Activated naive CD8-positive, alpha-beta T cell treated with anti-CD3 and anti-CD28 coated beads, Interleukin-2, amount 50 U/mL, for 24 hours (primary cell): ENCODE data around the gene LDLRAD3.

Experiments used
- ATAC-seq: fragments of 150-1000 bp; cut with Tn5 transposase; one replicate; pipeline ENCODE4 v1.10.0; 2021
- DNase-seq: peaks from one replicate; pipeline ENCODE4 v3.0.0; 2021
- H3K27ac Mint-ChIP-seq: one replicate; pipeline ENCODE4 v1.8.0; 2021; ENCODE audit warnings: mild to moderate bottlenecking, mixed read lengths
- H3K27me3 Mint-ChIP-seq: one replicate; pipeline ENCODE4 v1.8.0; 2021; ENCODE audit warnings: mixed read lengths
- H3K36me3 Mint-ChIP-seq: one replicate; pipeline ENCODE4 v1.8.0; 2021; ENCODE audit warnings: low read depth, mixed read lengths
- H3K4me1 Mint-ChIP-seq: one replicate; pipeline ENCODE4 v1.8.0; 2021; ENCODE audit warnings: mixed read lengths
- H3K4me3 Mint-ChIP-seq: one replicate; pipeline ENCODE4 v1.8.0; 2021; ENCODE audit warnings: mild to moderate bottlenecking, moderate library complexity, mixed read lengths
- H3K9me3 Mint-ChIP-seq: one replicate; pipeline ENCODE4 v1.8.0; 2021; ENCODE audit warnings: mixed read lengths

Gene LDLRAD3

DNA sequence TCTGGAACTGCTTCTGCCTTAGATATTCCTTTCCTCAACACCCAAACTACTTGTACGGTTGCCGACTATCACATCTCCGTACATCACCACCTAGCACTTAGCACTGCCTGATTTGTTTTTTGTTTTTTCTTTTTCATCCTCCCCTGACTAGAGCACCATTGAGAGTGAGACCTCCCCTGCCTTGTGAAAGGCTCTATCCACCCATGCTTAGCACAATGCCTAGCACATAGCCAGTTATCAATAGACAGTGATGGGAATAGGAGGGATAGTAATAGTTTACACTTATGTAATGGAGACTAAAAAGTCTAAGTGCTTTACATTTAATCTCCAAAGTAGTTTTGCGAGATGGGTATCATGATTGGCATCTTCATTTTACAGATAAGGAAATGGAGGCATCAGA, 115.8 kb downstream of the LDLRAD3 start:
- Mint-ChIP-seq H3K27me3 (peaks cover 11% of the 10 kb centered on the region), H3K27ac (no peak overlapping the region), H3K36me3 (no peaks in the 10 kb centered on the region), H3K4me1 (no peaks in the 10 kb centered on the region), H3K9me3 (peaks cover 11% of the 10 kb centered on the region), H3K4me3 (no peak overlapping the region)
- no peak for DNase-seq
- no peak for ATAC-seq

DNA sequence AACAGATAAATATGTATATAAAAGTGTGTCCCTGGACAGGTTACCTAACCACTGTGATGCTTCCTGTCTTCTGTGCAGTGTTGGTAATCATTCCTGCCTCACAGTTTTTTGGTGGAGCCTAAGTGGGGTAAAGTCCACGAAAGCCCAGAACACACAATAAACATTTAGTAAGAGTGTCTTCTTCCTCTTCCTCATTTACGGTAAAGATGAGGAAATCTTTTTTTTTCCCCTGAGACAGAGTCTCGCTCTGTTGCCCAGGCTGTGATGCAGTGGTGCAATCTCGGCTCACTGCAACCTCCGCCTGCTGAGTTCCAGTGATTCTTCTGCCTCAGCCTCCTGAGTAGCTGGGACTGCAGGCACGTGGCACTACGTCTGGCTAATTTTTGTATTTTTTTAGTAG, 117.1 kb downstream of the LDLRAD3 start:
- Mint-ChIP-seq H3K27ac (no peak overlapping the region), H3K27me3 (peaks cover 13% of the 10 kb centered on the region), H3K9me3 (peaks cover 8% of the 10 kb centered on the region), H3K36me3 (no peaks in the 10 kb centered on the region), H3K4me3 (no peak overlapping the region), H3K4me1 (no peaks in the 10 kb centered on the region)
- ATAC-seq (no peak), DNase-seq (no peak)

DNA sequence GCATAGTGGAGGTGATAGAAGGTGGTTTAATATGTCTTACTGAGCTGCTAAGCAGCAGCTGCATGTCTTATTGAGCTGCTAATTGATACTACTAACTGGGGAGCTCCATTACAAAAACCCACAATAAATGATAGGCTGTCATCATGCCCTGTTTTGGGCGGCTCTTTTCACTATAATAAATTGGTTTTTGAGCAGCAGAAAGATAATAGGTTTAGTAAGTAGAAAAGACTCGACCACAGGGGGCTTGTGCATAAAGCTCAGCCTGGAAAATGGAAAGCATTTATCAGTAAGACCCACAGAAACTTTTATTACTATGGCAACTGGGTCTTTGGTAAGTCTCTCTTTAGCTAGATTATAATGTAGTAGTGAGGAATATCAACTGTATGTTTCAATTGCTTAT, 117.6 kb downstream of the LDLRAD3 start:
- Mint-ChIP-seq H3K27me3 (peaks cover 13% of the 10 kb centered on the region), H3K4me1 (no peaks in the 10 kb centered on the region), H3K4me3 (no peak overlapping the region), H3K9me3 (peaks cover 8% of the 10 kb centered on the region), H3K36me3 (no peaks in the 10 kb centered on the region), H3K27ac (no peak overlapping the region)
- ATAC-seq (no peak), DNase-seq (no peak)

DNA sequence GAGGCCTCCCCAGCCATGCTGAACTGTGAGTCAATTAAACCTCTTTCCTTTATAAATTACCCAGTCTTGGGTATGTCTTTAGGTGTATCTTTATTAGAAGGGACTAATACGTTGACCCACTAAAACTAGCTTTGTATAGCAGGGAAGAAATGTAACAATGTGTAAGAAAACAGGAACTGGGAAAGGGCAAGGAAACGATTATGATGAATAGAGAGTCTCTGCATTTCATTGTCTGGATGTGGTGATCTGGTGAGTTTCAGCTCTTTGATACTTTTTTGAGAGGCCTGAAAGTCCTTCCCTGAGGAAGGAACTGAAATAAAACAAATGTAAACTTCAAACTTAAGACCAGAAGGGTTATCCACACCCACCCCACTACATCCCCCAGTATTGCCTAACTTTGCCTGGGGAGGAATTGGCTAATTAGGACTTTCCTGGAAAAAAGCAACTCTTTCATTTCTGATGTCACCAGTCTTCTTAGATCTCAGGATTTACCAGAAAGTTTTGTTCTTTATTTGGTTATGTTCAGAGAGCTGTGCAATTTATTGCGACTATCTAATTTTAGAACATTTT, 119.0 kb downstream of the LDLRAD3 start:
- DNase-seq = no peak
- Mint-ChIP-seq H3K27me3 (peaks cover 17% of the 10 kb centered on the region), H3K9me3 (peaks cover 12% of the 10 kb centered on the region), H3K4me3 (no peak overlapping the region), H3K27ac (no peak overlapping the region), H3K36me3 (no peaks in the 10 kb centered on the region), H3K4me1 (no peaks in the 10 kb centered on the region)
- ATAC-seq = no peak

DNA sequence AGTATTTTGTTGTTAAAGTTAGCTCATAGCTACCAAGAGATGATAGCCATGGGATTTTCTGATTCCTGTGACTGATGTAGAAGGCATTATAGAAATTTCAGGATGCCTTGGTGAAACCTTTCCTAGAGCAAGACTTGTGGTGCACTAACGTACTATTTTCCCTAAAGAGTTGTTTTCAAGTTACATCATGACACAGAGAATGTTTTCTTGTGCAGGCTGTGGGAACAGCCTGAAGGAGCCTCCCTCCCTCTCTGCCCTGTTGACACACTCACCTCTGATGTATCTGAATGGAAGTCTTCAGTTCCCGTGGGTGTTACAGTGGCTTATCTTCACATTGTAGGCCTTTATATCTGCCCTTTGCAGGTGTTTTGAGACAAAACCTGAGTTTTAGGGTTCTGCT, 121.6 kb downstream of the LDLRAD3 start:
- Mint-ChIP-seq H3K36me3 (no peaks in the 10 kb centered on the region), H3K27me3 (peaks cover 9% of the 10 kb centered on the region), H3K9me3 (peaks cover 12% of the 10 kb centered on the region), H3K27ac (no peak overlapping the region), H3K4me1 (no peaks in the 10 kb centered on the region), H3K4me3 (no peak overlapping the region)
- no peak for DNase-seq
- no peak for ATAC-seq

DNA sequence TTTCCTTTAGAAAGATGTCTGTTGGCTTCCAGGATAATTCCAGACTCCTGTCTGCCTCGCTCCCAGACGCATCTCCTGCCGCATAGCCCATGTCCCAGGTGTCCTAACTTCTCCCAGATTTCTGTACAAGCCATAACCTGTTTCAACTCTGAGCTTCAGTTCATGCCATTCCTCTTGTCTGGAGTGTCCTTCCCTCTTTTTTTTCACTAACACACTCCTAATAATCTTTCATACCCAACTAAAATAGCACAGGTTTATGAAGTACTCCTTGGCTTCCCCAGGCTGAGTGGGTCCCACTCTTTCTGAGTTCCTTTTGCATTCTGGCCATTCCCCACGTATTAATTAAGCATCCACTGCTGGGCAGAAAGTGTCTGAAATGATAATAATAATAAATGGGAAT, 123.0 kb downstream of the LDLRAD3 start:
- H3K27me3 Mint-ChIP-seq = peaks cover 7% of the 10 kb centered on the region
- H3K9me3 Mint-ChIP-seq = peaks cover 8% of the 10 kb centered on the region
- no peak overlapping the region for H3K4me3 Mint-ChIP-seq
- H3K27ac Mint-ChIP-seq = no peak overlapping the region
- no peak for DNase-seq
- no peak for ATAC-seq
- H3K36me3 Mint-ChIP-seq = no peaks in the 10 kb centered on the region
- no peaks in the 10 kb centered on the region for H3K4me1 Mint-ChIP-seq

DNA sequence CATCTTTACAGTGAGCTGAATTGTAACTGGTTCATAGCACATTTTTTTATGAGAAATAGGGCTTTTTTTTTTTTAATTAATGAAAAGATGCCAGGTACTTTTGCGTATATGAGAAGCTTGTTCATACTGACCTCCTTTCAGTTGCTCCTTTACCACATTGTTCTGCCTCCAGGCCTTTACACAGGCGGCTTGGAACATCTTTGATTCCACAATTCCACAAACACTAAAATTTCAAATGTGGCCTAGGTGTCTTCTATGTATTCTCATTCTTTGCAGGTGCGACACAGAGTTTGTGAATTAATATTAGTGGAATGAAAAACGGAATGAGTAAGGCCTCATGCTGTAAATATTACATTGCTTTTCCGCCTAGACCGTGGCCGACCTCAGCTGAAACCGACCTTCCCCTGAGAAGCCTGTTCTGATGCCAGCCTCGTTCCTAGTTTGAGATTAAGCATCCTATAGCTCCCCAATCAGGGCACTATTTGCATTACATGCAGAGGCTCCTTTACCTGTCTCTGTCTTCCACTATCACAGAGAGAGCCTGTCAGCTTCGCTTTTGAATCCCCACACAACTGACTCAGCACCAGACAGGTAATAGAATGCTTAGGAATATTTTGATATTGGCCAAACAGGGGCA, 125.8 kb downstream of the LDLRAD3 start:
- Mint-ChIP-seq H3K36me3 (no peaks in the 10 kb centered on the region), H3K9me3 (peaks cover 6% of the 10 kb centered on the region), H3K4me3 (no peak overlapping the region), H3K27me3 (peaks cover 12% of the 10 kb centered on the region), H3K27ac (no peak overlapping the region), H3K4me1 (no peaks in the 10 kb centered on the region)
- ATAC-seq = no peak
- DNase-seq = no peak

DNA sequence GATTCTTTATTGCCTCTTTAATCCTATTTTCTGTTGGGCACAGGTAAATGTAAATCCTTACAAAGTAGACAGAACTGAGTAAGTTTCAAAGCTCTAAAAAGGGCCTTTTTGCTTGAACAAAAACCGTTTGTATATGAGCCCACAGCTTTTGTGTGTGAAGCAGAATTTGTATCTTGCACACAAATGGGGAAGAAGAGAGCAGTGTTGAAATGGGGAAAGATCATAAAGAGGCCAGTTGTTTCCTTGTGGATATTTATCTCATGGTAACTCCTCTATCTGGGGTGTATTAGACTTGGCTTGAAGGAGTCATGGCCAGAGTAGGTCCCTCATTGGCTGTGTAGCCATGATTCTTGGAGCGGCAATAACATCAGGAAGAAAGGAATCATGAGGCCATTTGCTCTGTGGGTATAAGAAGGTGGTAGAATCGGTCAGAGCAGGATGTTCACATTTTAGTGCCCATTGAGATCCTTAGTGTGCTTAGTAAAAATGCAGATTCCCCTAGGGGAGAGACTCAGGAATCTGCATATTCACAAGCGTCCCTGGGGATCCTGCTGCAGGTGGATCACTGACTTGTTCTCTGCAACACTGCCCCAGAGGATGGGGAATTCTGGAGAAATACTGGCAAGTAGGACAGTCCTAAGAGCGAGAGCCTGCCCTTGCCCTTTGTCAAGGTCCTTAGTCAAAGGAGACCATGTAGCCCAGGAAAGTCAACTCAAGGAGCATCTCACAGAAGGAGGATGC, 126.5 kb downstream of the LDLRAD3 start:
- Mint-ChIP-seq H3K36me3 (no peaks in the 10 kb centered on the region), H3K4me3 (no peak overlapping the region), H3K27me3 (peaks cover 10% of the 10 kb centered on the region), H3K4me1 (no peaks in the 10 kb centered on the region), H3K27ac (no peak overlapping the region), H3K9me3 (peaks cover 5% of the 10 kb centered on the region)
- ATAC-seq = no peak
- DNase-seq = no peak

DNA sequence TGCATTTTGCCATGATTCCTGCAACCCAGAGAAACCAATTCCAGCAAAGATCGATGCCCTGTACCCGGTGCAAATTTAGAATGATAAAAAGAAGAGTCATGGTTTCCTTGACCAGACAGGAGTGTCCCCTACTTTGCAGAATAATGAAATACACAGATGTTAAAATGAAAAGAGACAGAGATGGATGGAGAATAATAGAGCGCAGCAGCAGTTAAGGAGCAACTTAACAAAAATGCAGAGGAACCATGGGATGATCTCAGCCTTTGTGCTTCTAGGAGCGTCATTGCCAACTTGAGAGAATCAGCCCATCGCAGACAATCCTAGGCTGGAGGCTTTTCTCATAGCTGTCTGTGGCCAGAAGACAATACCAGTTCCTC, 127.1 kb downstream of the LDLRAD3 start:
- no peaks in the 10 kb centered on the region for H3K36me3 Mint-ChIP-seq
- H3K9me3 Mint-ChIP-seq = peaks cover 5% of the 10 kb centered on the region
- ATAC-seq (no peak), DNase-seq (no peak)
- H3K27me3 Mint-ChIP-seq = peaks cover 10% of the 10 kb centered on the region
- H3K4me3 Mint-ChIP-seq = no peak overlapping the region
- no peak overlapping the region for H3K27ac Mint-ChIP-seq
- no peaks in the 10 kb centered on the region for H3K4me1 Mint-ChIP-seq

DNA sequence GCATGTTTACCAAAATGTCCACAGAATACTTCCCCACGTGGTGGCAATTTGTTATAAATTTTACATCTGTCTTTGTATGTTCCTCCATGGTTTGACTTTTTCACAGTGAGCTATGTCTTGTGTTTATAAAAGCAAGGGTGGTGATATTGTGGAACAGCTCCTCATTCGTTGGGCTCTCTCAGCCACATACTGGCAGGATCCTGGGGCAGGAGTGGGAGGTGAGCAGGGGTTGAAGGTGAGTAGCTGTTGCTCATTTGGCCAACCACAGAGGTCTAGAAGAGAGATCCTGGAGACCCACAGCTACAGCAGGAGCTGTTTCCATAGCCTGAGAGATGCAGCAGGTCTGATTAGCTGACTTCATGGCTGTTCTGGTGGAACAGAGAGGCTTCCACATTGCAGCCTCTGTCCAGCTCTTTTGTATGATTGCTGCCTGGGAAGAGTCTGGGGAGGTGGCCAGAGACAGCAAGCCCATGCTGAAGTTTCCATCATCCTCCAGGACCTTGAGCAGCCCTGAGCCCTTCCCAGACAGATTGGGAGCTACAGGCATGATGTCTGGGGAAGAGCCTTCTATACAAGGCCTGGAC, 128.1 kb downstream of the LDLRAD3 start:
- no peak for DNase-seq
- no peak for ATAC-seq
- peaks cover under 1% of the 10 kb centered on the region for H3K9me3 Mint-ChIP-seq
- no peak overlapping the region for H3K27ac Mint-ChIP-seq
- H3K4me3 Mint-ChIP-seq = no peak overlapping the region
- H3K27me3 Mint-ChIP-seq = peaks cover 7% of the 10 kb centered on the region
- H3K36me3 Mint-ChIP-seq = no peaks in the 10 kb centered on the region
- H3K4me1 Mint-ChIP-seq = no peaks in the 10 kb centered on the region

DNA sequence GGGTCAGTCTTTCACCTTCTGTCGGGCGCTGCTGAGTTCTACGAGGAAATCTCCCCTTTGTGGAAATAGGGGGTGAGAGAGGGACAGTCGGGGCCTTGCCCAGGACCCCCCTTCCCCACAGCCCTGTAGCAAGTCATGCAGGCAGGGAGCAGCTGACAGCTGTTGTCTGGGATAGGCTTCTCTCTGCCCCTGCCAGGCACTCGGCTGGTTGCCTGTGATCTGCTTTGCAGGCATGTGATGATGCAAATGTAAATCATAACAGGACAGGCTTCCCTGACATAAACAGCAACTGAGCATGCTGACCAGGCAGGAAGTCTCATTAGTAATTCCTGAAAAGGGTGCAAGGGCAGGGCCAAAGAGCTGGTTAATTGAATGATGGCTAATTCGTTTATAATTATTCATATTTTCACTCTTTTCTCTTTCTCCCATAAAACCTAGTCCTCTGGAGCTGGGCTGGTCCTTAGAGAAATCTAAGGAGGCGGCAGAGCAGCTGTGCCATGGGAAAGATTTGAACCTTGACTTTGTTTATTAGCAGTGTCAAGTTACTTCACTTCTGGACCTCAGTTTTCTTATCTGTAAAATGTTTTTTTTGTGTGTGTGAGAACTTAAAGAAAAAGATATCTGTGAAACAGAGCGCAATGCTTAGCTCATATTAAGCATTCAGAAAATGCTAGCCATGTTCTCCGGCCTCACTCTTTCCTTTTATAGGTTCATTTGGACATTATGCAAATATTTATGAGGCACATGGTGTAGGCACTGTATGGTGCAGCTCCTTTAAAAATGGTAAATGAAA, 129.7 kb downstream of the LDLRAD3 start:
- no peaks in the 10 kb centered on the region for H3K9me3 Mint-ChIP-seq

DNA sequence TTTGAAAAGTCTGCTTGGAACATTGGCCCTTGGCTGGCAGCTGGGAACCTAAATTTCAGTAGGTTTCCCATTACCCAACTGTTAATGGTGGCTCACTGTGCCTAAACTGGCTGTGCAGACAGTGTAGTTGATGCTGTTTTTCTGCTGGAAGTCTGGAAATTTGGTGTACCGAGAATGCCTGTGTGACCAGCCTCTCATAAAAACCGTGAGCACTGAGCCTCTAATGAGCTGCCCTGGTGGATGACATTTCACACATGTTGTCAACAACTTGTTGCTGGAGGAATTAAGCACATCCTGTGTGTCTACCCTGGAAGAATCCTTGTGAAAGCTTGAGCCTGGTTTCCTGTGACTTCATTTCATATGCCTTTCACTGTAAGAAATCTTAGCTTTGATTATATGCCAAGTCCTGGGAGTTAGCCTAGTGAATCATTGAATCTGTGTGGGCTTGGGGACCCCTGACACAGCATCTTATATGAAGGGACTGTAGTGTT, 131.1 kb downstream of the LDLRAD3 start:
- no peak for ATAC-seq
- no peaks in the 10 kb centered on the region for H3K9me3 Mint-ChIP-seq
- no peak overlapping the region for H3K27ac Mint-ChIP-seq
- no peaks in the 10 kb centered on the region for H3K4me1 Mint-ChIP-seq
- H3K36me3 Mint-ChIP-seq = no peaks in the 10 kb centered on the region
- H3K4me3 Mint-ChIP-seq = no peak overlapping the region
- no peak for DNase-seq
- H3K27me3 Mint-ChIP-seq = peaks cover 6% of the 10 kb centered on the region

More for the DNA sequence above, 129.7 kb downstream of the LDLRAD3 start:
- DNase-seq (no peak), ATAC-seq (no peak)
- no peaks in the 10 kb centered on the region for H3K36me3 Mint-ChIP-seq
- no peaks in the 10 kb centered on the region for H3K4me1 Mint-ChIP-seq
- H3K27ac Mint-ChIP-seq = peak overlapping the region; percentile 10
- H3K4me3 Mint-ChIP-seq = no peak overlapping the region
- peaks cover 6% of the 10 kb centered on the region for H3K27me3 Mint-ChIP-seq

DNA sequence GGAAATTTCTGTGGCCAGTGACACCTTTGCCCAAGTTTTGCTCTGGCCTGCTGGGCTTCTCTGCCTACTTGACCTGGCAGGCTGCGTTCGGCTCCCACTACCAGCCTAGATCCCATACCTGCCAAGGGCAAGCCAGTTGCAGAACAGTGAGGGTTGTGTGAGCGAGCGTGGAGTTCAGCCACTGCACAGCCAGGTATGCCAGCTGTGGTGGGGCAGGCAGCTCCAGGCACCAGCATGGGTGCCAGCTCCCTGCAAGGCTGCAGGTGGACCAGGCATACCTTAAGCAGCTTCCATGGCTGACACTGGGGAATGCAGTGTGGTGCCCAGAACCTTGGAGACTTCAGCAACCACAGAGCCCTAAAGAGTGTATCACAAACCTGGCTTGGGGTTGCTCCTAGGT, 133.5 kb downstream of the LDLRAD3 start:
- Mint-ChIP-seq H3K4me1 (no peaks in the 10 kb centered on the region), H3K27ac (no peak overlapping the region), H3K4me3 (no peak overlapping the region), H3K27me3 (peaks cover 6% of the 10 kb centered on the region), H3K9me3 (no peaks in the 10 kb centered on the region), H3K36me3 (no peaks in the 10 kb centered on the region)
- no peak for DNase-seq
- no peak for ATAC-seq

DNA sequence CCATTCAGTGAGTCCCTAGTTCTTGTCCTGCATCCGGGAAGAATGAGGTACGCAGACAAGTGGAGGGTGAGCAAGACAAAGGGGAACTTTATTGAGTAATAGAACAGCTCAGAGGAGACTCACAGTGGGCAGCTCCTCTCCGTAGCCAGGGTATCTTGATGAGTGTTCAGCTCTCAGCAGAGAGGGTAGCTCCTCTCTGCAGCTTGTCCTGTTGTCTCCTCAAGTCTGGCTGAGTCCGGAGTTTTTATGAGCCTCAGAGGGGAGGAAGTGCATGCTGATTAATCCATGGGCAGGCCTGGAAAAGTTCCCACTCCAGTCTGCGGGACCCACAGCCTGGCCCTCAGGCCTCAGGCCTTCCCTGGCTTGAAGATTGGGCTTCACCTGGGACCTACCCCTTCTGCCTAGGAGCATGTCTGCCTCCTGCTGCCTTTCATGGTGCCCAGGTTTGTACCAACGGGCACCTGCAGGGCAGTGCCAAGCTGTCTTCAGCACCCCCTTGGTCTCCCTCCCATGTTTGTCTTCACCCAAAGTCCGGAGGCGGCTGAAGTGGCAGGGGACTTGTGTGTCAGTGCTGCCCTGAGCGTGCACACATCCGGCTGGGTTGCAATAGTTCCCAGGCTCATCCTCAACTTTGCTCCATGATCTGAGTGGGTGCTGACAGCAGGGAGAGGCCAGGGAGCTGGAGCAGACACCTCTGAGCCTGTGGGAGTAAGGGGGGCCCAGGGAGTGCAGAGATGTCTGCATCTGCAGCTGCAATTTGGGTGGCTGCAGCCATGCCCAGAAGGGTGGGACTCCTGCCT, 134.2 kb downstream of the LDLRAD3 start:
- no peaks in the 10 kb centered on the region for H3K4me1 Mint-ChIP-seq
- H3K27me3 Mint-ChIP-seq = peaks cover 6% of the 10 kb centered on the region
- no peak overlapping the region for H3K27ac Mint-ChIP-seq
- no peak overlapping the region for H3K4me3 Mint-ChIP-seq
- DNase-seq (no peak), ATAC-seq (no peak)
- H3K36me3 Mint-ChIP-seq = no peaks in the 10 kb centered on the region
- H3K9me3 Mint-ChIP-seq = peaks cover 7% of the 10 kb centered on the region
